ENCODE measurements around the gene LSP1.

Gene LSP1

DNA sequence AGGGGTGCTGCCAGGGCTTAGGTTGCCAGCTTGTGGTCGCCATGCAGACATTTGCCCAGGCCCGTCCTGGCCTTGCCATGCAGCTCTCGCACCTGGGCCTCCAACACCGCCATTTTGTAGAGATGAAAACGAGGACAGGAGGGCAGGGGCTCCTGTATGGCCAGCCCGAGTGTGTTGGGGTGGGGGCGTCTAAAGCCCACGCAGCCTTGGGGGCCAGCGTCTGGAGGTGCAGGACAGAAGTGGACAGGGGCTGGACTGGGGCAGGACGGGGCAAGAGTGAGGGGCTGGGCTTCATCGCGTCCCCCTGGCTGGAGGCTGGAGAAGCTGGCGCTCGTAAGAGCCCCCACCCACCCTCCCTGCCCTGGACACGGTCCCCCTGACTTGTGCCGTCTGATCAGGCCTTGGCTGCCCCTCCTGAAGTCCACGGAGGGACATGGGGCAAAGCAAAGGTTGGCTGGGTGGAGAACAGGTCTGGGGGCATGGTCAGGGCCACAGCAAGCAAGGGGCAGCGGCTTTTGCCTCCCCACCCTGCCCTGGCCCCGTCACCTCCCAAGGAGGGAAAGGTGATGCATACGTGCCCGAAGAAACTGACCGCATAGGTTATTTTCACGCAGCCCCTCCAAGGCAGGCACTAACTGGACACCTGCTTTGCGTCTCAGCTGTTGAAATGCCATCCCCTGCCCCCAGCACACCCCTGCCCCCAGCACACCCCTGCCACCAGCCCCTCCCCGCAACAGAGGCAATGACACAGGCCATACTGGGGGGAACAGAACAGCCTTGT is 67.4 kb downstream of the LSP1 start:
- no peak for DNase-seq

DNA sequence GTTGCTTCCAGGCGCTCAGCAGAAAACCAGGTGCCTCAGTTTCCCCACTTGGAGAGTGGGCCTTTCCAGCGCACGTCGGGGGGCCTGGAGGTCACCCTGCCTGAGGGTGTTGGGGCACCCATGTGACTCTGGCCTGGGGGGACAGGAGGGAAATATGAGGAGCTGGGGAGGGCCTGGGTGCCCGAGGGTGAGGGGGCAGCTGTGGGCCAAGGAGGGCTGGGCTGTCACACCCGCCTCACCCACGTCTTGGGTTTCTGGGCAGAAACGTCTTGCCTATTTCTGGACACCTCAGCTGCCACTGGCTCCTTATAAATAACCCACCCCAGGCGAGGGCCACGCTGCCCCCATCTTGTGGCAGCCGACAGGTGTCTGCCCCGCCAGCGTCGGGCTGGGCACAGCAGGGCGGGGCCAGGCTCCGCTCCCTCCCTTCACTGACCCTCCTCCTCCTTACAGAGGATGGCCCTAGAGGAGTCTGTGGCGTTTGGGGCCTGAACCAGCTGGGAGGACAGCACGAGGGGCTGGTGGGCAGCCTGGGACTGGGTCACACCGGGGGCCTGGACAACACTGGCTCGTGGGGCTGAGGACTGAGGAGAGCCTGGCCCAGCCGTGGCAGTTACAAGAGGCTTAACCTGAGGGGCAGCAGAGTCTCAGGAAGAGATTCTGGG is 68.2 kb downstream of the LSP1 start:
- no peak for DNase-seq

DNA sequence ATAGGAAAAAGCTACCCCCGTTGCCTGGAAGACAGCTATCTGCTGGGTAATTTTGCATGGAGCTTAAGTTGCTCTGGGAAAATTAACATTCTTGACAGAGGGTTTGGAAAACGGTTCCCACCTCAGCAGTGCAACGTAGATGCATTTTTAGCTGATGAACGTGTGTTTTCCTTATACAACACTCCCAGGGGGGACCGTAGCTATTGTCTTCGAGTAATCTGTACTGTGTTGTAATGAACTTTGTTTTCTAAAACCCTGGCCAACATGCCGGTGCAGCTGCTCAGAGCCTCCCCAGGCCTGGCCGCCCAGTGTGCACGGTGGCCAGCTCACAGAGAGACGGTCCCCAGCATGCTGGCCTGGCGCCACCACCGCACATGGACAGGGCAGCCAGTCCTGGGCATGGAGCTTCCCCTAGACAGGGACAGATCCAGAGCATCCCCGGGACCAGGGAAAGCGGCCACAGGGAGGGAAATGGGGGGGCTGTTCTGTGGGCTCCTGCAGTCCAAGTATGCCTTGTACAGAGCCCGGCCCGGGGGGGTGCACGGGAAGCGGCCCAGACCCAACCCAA is 68.8 kb downstream of the LSP1 start:
- DNase-seq: no peak

DNA sequence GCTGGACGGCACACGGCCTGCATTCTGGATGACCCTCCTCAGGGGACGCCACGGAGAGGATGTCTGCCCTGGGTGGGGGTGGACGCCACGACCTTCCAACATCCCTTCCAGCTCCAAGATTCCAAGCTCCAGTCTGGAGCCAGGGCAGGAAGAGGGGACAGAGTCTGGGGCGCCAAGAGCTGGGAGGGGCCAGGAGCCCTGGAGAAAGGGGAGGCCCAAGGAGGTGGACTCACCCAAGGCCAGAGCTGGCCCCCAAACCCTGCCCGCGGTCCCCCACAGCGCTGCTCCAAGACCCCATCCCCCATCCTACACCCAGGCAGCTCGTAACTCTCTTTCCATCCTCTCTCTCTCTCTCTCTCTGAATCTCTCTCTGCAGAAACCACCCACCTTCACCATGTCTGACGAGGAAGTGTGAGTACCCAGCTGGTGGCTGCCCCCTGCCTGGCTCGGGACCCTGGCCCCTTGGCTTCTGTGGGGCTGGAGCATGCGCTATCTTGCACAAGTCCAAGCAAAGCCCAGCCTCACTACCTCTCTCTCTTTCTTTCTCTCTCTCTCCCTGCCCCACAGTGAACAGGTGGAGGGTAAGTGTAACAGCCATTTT is 69.7 kb downstream of the LSP1 start:
- DNase-seq: no peak

DNA sequence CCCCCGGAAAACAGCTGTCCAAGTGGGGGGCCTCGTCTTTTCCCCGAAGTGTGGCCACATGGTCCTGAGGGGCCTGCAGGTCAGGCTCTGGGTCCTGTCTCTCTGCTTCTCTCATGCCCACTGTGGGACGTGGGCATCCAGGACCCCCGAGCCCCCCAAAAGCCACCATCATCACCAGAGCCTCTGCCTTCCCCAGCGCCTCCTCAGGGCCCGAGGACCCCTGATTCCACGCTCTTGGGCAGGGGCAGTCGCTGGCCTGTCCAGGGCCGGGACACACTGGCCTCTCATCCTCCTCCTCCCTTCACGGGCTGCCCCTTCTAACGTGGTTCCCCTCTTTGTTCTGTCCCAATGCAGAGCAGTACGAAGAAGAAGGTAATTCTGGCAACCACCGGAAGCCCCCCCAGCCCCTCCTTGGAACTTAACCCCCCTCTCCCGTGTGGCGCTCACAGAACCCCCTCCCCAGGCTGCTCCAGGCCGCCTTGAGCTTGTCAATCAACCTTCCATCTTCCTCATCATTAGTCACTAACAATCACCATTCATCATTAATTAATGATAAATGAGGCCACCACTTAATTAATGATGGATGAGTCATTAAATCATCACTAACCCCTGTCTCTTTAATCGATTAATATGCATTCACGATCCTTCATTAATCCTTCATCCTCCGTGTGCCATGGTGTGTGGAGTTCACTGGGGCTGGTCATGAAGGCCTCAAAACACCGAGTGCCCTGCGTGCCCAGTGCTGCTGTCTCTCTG is 70.5 kb downstream of the LSP1 start:
- DNase-seq: no peak

DNA sequence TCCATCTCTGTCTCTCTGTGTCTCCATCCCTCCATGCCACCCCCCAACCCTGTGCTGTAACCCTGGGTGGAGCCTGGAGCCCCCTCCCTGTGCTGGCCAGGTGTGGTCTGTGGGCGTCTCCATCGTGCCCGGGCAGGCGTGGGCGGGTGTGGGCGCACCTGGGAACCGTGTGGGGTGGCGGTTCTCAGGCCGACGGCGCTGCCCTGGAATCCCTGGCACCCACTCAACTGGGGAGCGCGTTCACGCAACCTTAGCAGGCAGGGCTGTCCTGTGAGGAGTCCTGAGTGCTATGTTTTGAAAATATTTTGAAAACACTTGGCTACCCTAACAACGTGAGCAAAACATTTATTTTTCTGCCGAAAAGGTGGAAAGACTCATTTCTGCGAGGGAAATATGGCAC is 71.3 kb downstream of the LSP1 start:
- no peak for DNase-seq

DNA sequence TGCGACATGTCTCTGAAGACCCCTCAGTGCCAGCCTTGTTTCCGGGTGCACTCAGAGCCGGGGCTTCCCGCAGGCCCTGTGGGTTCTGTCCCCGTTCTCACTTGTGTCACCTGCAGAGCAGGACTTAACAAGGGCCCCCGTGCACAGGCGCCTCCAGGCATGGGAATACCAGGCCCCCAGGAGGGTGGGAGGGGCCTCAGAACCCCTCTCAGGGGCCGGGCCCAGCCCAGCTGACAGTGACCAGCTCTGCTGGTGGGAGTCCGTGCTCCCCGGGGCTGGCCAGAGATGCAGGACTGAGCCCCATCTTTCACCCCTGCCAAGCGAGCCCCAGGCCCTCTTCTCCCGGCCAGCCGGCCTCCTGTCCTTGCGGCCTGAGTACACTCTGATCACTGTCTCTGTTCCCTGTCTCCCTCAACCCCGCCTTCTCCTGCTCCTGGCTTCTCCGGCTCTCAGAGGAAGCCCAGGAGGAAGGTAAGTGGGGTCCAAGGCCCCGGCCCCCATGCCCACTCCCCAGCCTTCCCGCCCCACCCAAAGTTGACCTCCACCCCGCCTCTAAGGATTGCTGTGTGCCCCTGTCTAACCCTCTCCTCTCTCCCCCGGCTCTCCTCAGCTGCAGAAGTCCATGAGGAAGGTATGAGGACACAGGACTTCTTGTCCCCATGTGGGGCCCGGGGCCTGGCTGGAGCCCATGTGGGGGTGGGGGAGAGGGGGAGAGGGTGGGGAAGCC is 71.9 kb downstream of the LSP1 start:
- no peak for DNase-seq

DNA sequence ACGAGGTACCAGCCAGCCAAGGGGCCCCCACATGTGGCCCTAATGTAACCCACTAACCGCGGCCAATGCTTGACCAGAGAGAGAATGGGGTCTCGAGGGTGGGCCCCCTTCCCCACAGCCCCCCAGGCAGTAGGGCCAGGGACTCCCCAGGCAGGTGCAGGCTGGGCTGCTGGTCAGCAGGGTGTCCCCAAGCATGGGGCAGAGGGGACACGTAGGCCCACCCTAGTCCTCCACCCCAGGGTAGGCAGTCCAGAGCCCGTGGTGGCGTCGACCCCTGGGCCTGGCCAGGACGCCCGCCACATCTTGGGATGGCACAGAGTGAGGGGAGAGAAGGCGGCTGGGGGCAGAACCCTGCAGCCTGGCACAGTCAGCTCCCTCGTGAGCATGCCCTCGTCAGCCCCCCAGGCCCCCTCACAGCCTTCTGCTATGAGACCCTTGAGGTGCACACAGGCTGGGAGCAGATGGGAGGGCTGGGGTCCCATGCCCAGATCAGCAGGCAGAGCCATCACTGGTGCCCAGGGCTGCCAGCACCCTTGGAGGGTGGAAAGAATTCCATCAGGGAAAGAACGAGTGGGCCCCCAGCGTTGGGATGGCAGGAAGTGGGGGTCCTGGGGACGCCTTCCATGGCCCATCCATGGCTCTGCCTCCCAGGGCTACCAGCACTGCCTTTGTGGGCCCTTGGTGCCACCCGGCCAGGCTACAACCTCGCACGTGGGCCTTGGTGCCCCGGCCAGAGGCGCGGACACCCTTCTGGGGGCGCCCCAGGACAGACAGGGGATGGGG is 72.7 kb downstream of the LSP1 start:
- DNase-seq: no peak

DNA sequence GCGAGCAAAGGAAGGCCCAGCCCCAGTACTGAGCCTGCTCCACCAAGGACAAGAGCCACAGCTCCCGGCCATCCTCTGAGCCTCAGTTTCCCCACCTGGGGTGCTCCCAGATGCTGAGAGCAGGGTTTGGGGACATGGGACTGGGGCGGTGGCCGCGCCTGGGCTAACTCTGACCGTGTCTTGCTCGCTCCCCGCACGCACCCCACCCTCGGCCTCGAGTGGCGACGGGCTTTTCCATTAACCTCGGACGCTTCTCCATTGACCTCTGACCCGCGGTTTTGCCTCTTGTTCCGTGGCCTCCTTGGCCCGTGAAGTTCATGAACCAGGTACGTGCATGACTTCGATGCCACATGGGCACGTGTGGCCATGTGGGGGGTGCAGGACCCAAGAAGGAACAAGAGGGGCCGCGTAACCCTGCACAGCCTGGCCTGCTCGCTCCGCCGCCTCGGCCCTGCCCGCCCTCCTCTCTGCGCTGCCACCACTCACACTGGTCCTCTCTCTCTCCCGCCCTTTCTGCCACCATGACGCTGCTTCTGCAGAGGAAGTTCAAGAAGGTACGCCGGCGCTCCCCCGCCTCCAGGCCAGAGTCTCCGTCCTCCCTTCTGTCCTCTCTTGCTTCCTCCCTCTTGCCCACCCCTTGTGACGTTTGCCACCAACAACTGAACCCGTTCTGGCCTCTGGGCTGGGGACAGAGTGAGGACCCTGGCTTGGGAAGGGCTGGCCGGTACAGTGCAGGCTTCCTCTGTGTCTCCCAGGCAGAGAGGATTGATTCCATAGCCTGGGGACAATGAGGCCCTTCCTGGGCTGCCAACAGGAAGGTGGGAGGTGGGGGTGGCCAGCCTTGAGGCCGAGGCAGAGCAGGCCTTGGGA is 73.5 kb downstream of the LSP1 start:
- DNase-seq: no peak

DNA sequence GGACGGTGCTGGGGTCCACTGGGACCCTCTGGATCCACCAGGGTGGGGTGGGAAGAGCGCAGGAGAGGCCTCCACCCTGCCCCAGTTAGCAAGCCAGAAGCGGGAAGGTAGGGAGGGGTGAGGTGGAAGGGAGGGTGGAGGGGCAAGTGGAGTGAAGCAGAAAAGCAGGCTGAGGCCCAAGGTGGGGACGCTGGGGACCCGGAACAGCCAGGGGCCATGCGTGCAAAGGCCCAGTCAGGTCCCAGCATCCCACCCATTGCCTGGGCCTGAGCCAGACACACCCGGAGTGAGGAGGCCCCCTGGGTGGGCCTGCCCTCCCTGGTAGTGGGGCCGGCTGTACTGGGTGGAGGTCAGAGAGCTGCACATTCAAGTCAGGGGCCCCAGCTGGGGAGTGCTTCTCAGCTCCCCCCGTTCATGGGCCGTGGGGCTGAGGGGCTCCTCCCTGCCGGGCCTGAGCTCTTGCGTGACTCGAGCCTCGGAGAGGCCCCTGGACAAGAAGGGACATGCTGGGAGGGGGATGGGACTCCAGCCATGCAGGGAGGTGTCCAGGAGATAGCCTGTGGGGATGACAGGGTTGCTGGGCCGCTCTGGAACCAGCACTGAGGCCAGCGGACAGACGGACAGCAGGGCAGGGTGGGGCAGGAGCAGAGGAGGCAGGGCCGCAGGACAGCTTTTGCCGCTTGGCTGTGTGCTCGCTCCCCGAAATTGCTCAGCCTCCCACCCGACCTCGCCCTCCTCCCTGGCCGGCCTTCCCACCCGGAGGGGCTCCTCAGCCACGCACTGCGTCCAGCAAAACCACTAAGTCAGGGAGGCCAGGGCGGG is 74.4 kb downstream of the LSP1 start:
- DNase-seq: no peak

DNA sequence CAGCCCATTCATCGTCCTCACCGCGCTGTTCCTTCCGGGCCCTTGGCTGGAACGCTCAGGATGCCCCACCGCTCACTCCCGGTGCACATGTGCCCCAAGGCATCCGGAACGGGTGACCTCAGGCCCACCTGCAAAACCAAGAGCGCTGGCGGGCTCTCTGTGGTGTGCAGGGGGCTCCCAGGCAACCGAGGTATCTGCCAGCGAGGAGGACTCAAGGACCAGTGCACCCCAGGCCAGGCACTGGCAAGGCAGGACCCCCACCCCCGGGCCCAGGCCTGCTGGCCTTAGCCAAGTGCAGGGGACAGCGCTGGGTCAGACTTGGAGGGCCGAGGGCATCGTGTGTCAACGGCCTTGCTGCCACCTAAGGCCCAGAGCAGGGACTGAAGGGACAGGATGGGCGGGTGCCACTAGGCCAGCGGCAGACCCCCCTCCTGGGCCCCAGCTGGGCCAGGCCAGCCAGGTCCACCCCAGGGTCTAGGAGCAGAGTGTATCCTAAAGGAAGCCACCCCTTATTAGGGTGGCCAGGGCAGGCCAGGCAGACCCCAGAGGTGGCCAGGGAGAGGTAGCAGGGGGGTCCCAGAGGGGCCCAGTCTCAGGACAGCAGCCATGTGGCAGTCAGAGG is 75.1 kb downstream of the LSP1 start:
- no peak for DNase-seq

DNA sequence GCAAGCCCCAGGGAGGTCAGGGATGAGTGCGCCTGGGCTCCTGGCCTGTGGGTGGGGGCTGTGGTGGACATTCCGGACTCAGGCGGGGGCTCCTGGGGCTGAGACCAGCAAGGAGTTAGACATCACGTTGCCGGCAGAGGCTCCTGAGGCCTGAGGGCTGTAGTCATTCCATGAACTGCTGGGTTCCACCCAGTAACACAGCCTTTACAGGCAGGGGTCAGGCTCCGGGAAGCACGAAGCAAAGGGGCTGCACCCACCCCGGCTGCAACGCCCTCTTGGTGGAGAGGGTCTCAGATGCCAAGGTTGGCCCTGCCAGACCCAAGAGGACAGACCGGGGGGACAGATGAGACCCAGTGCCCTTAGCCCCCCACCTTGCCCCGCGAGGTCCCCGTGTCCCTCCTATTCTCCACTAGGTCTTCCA is 75.6 kb downstream of the LSP1 start:
- no peak for DNase-seq

DNA sequence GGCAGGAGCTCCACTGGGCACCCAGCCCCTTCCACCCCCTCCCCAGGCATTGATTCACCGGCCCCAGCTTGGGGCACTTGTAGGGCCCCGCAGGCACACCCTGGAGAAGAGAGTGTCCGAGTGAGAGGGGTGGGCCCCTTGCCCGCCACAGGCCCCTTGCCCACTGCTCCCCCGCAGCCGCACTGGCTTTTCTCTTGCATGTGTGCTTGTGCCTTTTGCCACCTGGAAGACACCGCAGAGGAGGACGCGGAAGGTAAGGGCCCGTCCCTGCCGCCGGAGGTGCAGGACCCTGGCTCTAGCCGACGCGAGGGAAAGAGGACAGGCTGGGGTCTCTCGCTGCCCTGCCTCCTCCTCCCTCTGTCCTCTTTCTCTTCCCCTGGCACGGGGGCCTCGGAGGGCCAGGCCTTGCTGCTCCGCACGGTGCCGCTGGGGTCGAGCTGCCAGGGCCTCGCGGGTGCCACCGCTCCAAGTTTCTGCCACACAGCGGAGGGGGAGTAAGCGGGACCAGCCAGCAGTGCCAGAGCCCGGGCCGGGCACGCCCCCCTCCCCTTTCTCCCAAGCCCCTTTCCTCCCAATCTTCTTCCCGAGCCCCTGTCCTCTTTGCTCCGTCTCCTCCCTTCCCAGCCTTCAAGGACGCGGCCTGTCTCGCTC is 76.1 kb downstream of the LSP1 start:
- no peak for DNase-seq

DNA sequence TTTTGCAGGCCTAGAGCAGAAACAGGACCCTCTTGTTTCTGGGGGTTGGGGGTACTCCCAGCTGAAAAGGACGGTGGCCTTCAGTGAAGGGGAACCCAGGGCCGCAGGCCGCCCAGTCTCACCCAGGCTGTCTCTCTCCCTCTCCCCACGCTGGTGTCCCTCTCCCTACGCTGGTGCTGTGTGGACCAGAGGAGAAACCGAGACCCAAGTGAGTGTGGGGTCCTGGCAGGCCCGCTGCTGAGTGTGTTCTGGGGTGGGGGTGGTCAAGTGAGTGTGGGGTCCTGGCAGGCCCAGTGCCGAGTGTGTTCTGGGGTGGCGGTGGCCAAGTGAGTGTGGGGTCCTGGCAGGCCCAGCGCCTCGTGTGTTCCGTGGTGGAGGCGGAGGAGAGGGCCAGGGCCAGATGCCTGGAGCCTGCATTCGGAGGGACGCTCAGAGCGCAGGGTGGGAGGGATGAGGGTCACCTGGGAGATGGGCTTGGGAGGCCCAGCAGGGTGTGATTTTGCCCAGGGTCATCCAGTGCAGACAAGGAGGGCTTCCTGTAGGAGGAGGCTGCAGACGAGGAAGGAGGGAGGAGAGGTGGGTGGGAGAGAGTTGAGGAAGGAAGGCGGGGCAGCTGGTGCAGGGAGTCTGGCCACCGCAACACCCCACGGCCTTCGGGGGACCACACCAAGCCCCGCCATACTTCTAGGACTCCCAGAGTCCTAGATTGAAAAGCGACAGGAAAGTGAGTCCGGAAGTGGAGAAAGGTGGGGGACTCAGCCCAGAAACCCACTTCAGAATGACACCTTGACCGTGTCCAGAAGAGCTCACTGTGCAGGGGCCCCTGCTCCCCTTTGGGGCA is 77.0 kb downstream of the LSP1 start:
- DNase-seq: no peak

DNA sequence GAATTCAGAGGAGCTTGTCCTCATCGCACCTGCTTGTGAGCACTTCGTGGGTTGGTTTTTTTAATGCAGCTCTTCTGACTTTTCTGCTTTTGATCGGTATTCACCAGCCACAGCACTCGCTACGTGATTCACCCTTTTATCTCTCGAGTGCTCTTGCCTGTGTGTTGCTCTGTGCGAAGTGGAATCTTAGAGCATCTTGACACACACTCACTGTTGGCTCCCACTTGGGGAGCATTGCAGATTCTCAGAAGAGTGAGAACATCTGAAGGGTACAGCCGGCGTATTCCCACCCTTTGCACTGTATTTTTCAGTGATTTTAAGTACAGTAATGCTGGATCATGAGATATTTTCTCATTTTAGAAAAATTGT is 77.6 kb downstream of the LSP1 start:
- DNase-seq: no peak

DNA sequence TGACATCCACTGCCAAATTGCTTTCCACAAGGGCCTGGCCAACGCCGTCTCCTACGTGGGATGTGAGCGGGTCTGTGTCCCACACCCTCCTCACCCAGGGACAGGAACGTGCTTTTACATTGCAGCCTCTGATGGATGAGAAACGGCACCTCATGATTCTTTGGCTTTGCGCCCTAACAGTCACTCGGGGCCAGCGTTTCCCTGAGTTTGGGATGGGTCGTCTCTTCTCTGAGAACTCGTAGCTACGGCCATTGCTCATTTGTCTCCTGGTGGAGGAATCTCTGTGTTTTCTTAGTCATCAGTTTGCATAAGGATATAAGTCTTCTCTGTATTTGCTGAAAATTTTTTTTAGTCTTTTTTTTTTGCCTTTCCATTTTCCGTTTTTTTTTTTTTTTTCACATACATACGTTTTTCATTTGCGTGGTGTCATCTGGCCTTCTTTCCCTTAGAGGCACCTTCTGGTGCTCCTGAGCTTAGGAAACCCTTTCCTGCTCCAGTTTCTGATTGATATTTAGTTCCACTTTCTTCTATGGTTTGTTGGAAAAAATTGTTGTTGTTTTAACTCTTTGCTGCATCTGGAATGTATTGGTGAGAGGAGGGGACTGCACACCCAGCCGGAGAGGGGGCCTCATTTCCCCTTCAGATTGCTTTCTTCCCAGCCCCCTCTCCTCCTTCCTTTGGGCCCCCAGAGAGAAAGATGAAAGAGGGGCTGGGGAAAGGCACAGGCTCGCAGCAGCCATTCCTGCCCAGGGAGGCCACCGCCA is 78.6 kb downstream of the LSP1 start:
- DNase-seq: no peak

DNA sequence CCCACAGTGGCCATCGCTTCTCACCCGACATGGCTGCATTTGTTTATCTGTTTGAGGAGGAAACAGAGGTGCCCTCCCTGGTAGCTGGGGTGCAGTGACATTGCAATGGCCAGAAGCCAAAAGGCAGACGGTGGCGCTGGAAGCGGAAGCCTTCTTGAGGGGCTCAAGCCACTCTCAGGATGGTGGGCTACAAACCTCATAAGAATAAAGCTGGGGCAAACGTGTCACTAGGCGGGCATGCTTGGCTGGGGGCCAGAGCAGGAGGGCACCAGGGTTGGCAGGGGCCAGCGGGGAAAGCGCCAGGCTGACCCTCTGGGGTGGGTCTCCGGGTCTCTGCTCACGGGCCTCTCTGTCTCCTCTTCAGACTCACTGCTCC is 79.2 kb downstream of the LSP1 start:
- no peak for DNase-seq

Data from activated CD4-positive, alpha-beta T cell treated with anti-CD3 and anti-CD28 coated beads, Interleukin-10, Interleukin-2, amounts not matched to agents 100 ng/mL and 50 ng/mL, durations not matched to agents 16 hours and 8 hours (primary cell).